Gastroesophageal sphincter (tissue), 3 donors: ENCODE results near the gene B4GALNT1.

Experiments
- CTCF ChIP-seq, 4 experiments: fragments of 200-600 bp in 2 of 4; fragments of 450-650 bp in 2 of 4; sonication (generic) in 1 of 4; IDR thresholded peaks; one replicate each; pipeline ENCODE4 v1.5.1; 2017 to 2019; ENCODE audit warnings: antibody characterized with exemption in 4 of 4, mild to moderate bottlenecking in 2 of 4, moderate library complexity in 2 of 4
- EP300 ChIP-seq: sonication (generic); formaldehyde crosslinking; IDR thresholded peaks from one replicate; pipeline ENCODE4 v1.6.1; 2017; ENCODE audit warnings: antibody characterized with exemption, mild to moderate bottlenecking
- POLR2A ChIP-seq, 2 donors: fragments of 450-650 bp; IDR thresholded peaks; one replicate each; pipeline ENCODE4 v1.6.1; 2017; ENCODE audit warnings: antibody characterized with exemption in 2 of 2, mild to moderate bottlenecking in 2 of 2, moderate library complexity in 1 of 2
- POLR2AphosphoS5 ChIP-seq: sonication (generic); formaldehyde crosslinking; IDR thresholded peaks from one replicate; pipeline ENCODE4 v1.6.1; 2017; ENCODE audit warnings: antibody characterized with exemption

GRCh38 chr12:57586832-57587429 is 46.1 kb downstream of the B4GALNT1 start:
- TF ChIP-seq POLR2AphosphoS5 (no peak), CTCF (IDR thresholded peaks at IDR 0.05) (no peak), POLR2A (IDR thresholded peaks at IDR 0.05) (no peak), EP300 (no peak)
